NB4 (cell line): Measurements from ENCODE around the gene LONP2.

Source experiments
- DNase-seq: peaks from one replicate; pipeline ENCODE4 v3.0.0; 2010; ENCODE audit warnings: low read depth
- H3K4me3 ChIP-seq: one replicate; pipeline ENCODE4 v1.5.1; 2011; ENCODE audit warnings: mild to moderate bottlenecking, low read depth, low read length, moderate library complexity
- MYC ChIP-seq: IDR thresholded peaks from 2 replicates; pipeline ENCODE4 v1.6.1; 2011; ENCODE audit warnings: low read depth, low read length
- POLR2A ChIP-seq: IDR thresholded peaks from 2 replicates; pipeline ENCODE4 v1.6.1; 2011; ENCODE audit warnings: mild to moderate bottlenecking; ENCODE audit not compliant: insufficient read length; ENCODE audit errors: extremely low read depth
- TF ChIP-seq, protein P1 (sequence below): IDR thresholded peaks from 2 replicates; pipeline ENCODE4 v1.6.1; 2011; ENCODE audit warnings: low read depth, low read length
- TF ChIP-seq, protein P2 (sequence below): IDR thresholded peaks from one replicate; pipeline ENCODE4 v1.5.1; 2012; ENCODE audit warnings: low read depth, low read length

The LONP2 gene

DNA sequence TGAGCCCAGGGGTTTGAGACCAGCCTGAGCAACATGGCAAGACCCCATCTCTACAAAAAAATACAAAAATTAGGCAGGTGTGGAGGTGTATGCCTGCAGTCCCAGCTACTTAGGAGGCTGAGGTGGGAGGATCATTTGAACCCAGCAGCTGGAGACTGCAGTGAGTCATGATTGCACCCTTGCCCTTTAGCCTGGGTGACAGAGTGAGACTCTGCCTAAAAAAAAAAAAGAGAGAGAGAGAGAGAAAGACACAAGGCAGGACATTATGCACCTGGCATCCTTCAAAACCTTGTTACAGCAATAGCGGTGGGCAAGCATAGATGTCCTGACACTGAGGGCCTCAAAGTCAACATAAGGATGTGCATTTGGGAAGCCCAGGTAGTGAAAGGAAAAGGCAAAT, 161.1 kb downstream of the LONP2 start:
- no peak for DNase-seq
- H3K4me3 ChIP-seq = no peak overlapping the region
- no peak for TF ChIP-seq MYC
- TF ChIP-seq, protein P1, sequence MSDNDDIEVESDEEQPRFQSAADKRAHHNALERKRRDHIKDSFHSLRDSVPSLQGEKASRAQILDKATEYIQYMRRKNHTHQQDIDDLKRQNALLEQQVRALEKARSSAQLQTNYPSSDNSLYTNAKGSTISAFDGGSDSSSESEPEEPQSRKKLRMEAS = no peak
- TF ChIP-seq, protein P2, sequence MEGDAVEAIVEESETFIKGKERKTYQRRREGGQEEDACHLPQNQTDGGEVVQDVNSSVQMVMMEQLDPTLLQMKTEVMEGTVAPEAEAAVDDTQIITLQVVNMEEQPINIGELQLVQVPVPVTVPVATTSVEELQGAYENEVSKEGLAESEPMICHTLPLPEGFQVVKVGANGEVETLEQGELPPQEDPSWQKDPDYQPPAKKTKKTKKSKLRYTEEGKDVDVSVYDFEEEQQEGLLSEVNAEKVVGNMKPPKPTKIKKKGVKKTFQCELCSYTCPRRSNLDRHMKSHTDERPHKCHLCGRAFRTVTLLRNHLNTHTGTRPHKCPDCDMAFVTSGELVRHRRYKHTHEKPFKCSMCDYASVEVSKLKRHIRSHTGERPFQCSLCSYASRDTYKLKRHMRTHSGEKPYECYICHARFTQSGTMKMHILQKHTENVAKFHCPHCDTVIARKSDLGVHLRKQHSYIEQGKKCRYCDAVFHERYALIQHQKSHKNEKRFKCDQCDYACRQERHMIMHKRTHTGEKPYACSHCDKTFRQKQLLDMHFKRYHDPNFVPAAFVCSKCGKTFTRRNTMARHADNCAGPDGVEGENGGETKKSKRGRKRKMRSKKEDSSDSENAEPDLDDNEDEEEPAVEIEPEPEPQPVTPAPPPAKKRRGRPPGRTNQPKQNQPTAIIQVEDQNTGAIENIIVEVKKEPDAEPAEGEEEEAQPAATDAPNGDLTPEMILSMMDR = no peak

DNA sequence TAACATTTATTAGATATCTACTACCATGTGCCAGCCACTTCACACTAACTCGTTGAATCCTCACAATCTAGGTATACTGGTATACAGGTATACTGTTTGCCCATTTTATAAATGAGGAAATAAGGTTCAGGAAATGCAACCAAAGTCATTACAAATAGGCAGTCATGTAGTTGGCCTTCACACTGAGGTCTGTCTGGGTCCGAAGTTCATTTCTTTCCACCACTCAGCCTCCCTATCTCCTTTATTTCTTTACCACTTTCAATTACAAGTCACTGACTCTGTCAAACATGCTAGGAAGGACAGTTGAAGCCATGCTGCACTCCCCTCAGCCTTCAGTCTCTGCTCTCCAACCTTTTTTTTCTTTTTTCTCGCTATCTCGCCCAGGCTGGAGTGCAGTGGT, 161.8 kb downstream of the LONP2 start:
- no peak for DNase-seq
- H3K4me3 ChIP-seq = no peak overlapping the region
- no peak for TF ChIP-seq POLR2A
- TF ChIP-seq MYC = no peak
- TF ChIP-seq, protein P1 = no peak
- TF ChIP-seq, protein P2 = no peak
